ENCODE results near the gene OAF. TPM values are rescaled to one million over a fixed set of nuclear protein-coding genes. Genes with fewer than 3 reads are reported as not detected.

OAF gene
- total RNA-seq, 1 donor from 2014 or later = 6.6 TPM

GRCh38 chr11:120169981-120170698, 40.7 kb upstream of the OAF start:
- peaks cover 2% of the 10 kb centered on the region for H3K9me3 Mint-ChIP-seq (ENCODE audit: low read depth)
- H3K4me1 Mint-ChIP-seq (ENCODE audit: low read depth) = peaks cover 2% of the 10 kb centered on the region
- H3K27ac Mint-ChIP-seq = no peak overlapping the region
- H3K36me3 Mint-ChIP-seq (ENCODE audit: insufficient read depth) = no peaks in the 10 kb centered on the region
- DNase-seq (ENCODE audit: low spot score, unreplicated experiment) = no peak
- peaks cover 86% of the 10 kb centered on the region for H3K27me3 Mint-ChIP-seq
- TF ChIP-seq CTCF (IDR thresholded peaks at IDR 0.05; ENCODE audit: unreplicated experiment) = no peak
- no peak overlapping the region for H3K4me3 Mint-ChIP-seq (ENCODE audit: low read depth)

- Mint-ChIP-seq H3K36me3 (ENCODE audit: insufficient read depth) (no peaks in the 10 kb centered on the region), H3K9me3 (ENCODE audit: low read depth) (peaks cover under 1% of the 10 kb centered on the region), H3K4me1 (ENCODE audit: low read depth) (peaks cover 2% of the 10 kb centered on the region), H3K4me3 (ENCODE audit: low read depth) (no peak overlapping the region), H3K27ac (no peak overlapping the region), H3K27me3 (peaks cover 86% of the 10 kb centered on the region)
- no peak for DNase-seq (ENCODE audit: low spot score, unreplicated experiment)
- no peak for TF ChIP-seq CTCF (IDR thresholded peaks at IDR 0.05; ENCODE audit: unreplicated experiment)
These were observed 40.0 kb upstream of the OAF start for GRCh38 chr11:120170741-120171261.

- Mint-ChIP-seq H3K27ac (no peak overlapping the region), H3K4me3 (ENCODE audit: low read depth) (no peak overlapping the region), H3K4me1 (ENCODE audit: low read depth) (peaks cover 2% of the 10 kb centered on the region), H3K27me3 (peaks cover 82% of the 10 kb centered on the region), H3K9me3 (ENCODE audit: low read depth) (no peaks in the 10 kb centered on the region), H3K36me3 (ENCODE audit: insufficient read depth) (no peaks in the 10 kb centered on the region)
- TF ChIP-seq CTCF (IDR thresholded peaks at IDR 0.05; ENCODE audit: unreplicated experiment) = peak; percentile 76
- DNase-seq (ENCODE audit: low spot score, unreplicated experiment) = peak; percentile 52
These were observed 38.5 kb upstream of the OAF start for GRCh38 chr11:120172054-120172911.

DNA sequence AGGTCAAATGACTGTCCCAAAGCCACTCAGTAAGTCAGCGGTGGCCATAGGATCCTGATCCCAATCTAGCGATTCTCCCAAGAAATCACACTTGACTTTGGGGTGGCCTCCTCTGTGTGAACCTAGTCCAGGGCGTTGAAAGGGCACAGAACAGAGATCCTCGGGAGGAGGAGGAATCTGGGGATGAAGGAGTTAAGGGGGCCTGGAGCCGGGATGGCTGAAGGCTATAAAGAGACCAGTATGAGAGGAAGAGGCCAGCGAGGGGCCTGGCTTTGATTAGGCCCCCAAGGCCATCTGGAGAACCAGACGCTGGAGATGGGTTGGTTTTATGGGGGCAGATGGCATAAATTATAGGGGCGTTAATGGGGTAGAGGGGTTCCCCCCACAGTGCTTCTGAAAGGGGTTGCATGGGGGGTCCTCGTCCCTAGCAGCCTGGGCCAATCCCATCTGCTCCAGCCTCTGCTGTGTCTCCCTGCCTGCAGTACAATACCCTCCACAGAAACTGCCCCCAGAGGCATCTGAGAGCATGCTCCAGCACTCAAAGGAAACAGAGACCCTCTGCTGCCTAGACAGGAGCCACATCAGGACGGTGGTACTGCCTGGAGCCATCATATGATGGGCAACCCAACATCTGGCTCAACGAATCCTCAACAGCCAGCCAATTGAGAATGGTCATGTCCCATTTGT, 37.7 kb upstream of the OAF start:
- TF ChIP-seq CTCF (IDR thresholded peaks at IDR 0.05; ENCODE audit: unreplicated experiment) = no peak
- H3K27me3 Mint-ChIP-seq = peaks cover 78% of the 10 kb centered on the region
- no peak overlapping the region for H3K4me3 Mint-ChIP-seq (ENCODE audit: low read depth)
- no peaks in the 10 kb centered on the region for H3K9me3 Mint-ChIP-seq (ENCODE audit: low read depth)
- H3K27ac Mint-ChIP-seq = no peak overlapping the region
- peaks cover 2% of the 10 kb centered on the region for H3K4me1 Mint-ChIP-seq (ENCODE audit: low read depth)
- H3K36me3 Mint-ChIP-seq (ENCODE audit: insufficient read depth) = no peaks in the 10 kb centered on the region
- DNase-seq (ENCODE audit: low spot score, unreplicated experiment) = no peak

DNA sequence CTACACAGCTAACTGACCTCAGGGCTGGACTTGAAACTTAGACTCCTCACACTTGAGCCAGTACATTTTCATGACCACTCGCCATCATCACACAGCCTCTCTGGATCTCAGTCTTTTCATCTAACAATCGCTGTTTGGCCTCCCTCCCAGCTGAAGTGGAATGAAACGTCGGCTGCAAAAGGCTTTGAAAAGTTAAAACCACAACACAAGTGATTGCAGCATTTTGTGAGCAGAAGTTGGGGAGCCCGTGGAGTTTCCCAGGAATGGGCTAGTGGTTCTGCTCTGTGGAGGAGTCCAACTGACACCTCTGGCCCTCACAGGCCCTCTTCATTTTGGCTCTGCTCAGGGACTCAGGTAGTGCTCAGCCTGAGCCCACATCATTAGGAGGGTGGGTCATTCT, 37.0 kb upstream of the OAF start:
- H3K36me3 Mint-ChIP-seq (ENCODE audit: insufficient read depth) = no peaks in the 10 kb centered on the region
- TF ChIP-seq CTCF (IDR thresholded peaks at IDR 0.05; ENCODE audit: unreplicated experiment) = no peak
- H3K4me1 Mint-ChIP-seq (ENCODE audit: low read depth) = no peaks in the 10 kb centered on the region
- H3K27ac Mint-ChIP-seq = no peak overlapping the region
- H3K27me3 Mint-ChIP-seq = peaks cover 73% of the 10 kb centered on the region
- H3K9me3 Mint-ChIP-seq (ENCODE audit: low read depth) = no peaks in the 10 kb centered on the region
- no peak overlapping the region for H3K4me3 Mint-ChIP-seq (ENCODE audit: low read depth)
- no peak for DNase-seq (ENCODE audit: low spot score, unreplicated experiment)
